Chondrocyte (in vitro differentiated cells): Measurements from ENCODE around the gene IFIT2. TPM values are rescaled to one million over a fixed set of nuclear protein-coding genes. Genes with fewer than 3 reads are reported as not detected.

Source experiments
- DNase-seq: peaks from one replicate; pipeline ENCODE4 v3.0.0; 2021; ENCODE audit warnings: mixed read lengths, low spot score
- H3K27ac Mint-ChIP-seq: one replicate; pipeline ENCODE4 v1.8.0; 2021; ENCODE audit warnings: mild to moderate bottlenecking, moderate library complexity, mixed read lengths; ENCODE audit not compliant: unreplicated experiment
- H3K27me3 Mint-ChIP-seq: 2 replicates; pipeline ENCODE4 v1.8.0; 2021; ENCODE audit warnings: low read depth, mixed read lengths
- H3K36me3 Mint-ChIP-seq: 2 replicates; pipeline ENCODE4 v1.8.0; 2021; ENCODE audit warnings: low read depth, mixed read lengths
- H3K4me1 Mint-ChIP-seq: 2 replicates; pipeline ENCODE4 v1.8.0; 2021; ENCODE audit warnings: low read depth, mild to moderate bottlenecking, mixed read lengths
- H3K4me3 Mint-ChIP-seq: one replicate; pipeline ENCODE4 v1.8.0; 2021; ENCODE audit warnings: mild to moderate bottlenecking, moderate library complexity, mixed read lengths; ENCODE audit not compliant: unreplicated experiment
- H3K9me3 Mint-ChIP-seq: 2 replicates; pipeline ENCODE4 v1.8.0; 2021; ENCODE audit warnings: low read depth, mixed read lengths
- CTCF ChIP-seq: fragments of 200-600 bp; sonication (generic); IDR thresholded peaks from 2 replicates; pipeline ENCODE4 v1.5.0; 2021; ENCODE audit warnings: antibody characterized with exemption, mild to moderate bottlenecking, moderate library complexity
- total RNA-seq: library from RNA; stranded (reverse); gene quantifications from 3 replicates; pipeline ENCODE4 v1.2.1, GENCODE V29; 2021

The IFIT2 gene
- total RNA-seq, 1 donor from 2014 or later, result 3.3 TPM

GRCh38 chr10:89351780-89352597, 50.1 kb downstream of the IFIT2 start:
- TF ChIP-seq CTCF, result no peak
- H3K36me3 Mint-ChIP-seq, result no peaks in the 10 kb centered on the region
- peak overlapping the region; percentile 56 for H3K4me3 Mint-ChIP-seq
- peak overlapping the region; percentile 99 for H3K27ac Mint-ChIP-seq
- peaks cover 4% of the 10 kb centered on the region for H3K9me3 Mint-ChIP-seq
- peaks cover 48% of the 10 kb centered on the region for H3K4me1 Mint-ChIP-seq
- H3K27me3 Mint-ChIP-seq, result no peaks in the 10 kb centered on the region
- DNase-seq, result no peak

- Mint-ChIP-seq H3K27ac (peak overlapping the region; percentile 99), H3K27me3 (no peaks in the 10 kb centered on the region), H3K4me3 (no peak overlapping the region), H3K36me3 (no peaks in the 10 kb centered on the region), H3K9me3 (peaks cover 4% of the 10 kb centered on the region), H3K4me1 (peaks cover 53% of the 10 kb centered on the region)
- DNase-seq, result no peak
- TF ChIP-seq CTCF, result no peak
Observed at GRCh38 chr10:89352802-89353201, 51.0 kb downstream of the IFIT2 start.

- TF ChIP-seq CTCF, result no peak
- H3K27ac Mint-ChIP-seq, result no peak overlapping the region
- no peak for DNase-seq
- no peaks in the 10 kb centered on the region for H3K27me3 Mint-ChIP-seq
- no peaks in the 10 kb centered on the region for H3K36me3 Mint-ChIP-seq
- peaks cover 4% of the 10 kb centered on the region for H3K9me3 Mint-ChIP-seq
- H3K4me3 Mint-ChIP-seq, result no peak overlapping the region
- peaks cover 41% of the 10 kb centered on the region for H3K4me1 Mint-ChIP-seq
Observed at GRCh38 chr10:89355394-89355931, 53.6 kb downstream of the IFIT2 start.

- peaks cover 4% of the 10 kb centered on the region for H3K9me3 Mint-ChIP-seq
- peaks cover 24% of the 10 kb centered on the region for H3K4me1 Mint-ChIP-seq
- H3K27ac Mint-ChIP-seq, result no peak overlapping the region
- H3K36me3 Mint-ChIP-seq, result no peaks in the 10 kb centered on the region
- DNase-seq, result no peak
- no peaks in the 10 kb centered on the region for H3K27me3 Mint-ChIP-seq
- H3K4me3 Mint-ChIP-seq, result no peak overlapping the region
- no peak for TF ChIP-seq CTCF
Observed at GRCh38 chr10:89357096-89357495, 55.2 kb downstream of the IFIT2 start.

- no peaks in the 10 kb centered on the region for H3K27me3 Mint-ChIP-seq
- no peak for TF ChIP-seq CTCF
- peaks cover 4% of the 10 kb centered on the region for H3K9me3 Mint-ChIP-seq
- no peak for DNase-seq
- peaks cover 16% of the 10 kb centered on the region for H3K4me1 Mint-ChIP-seq
- H3K36me3 Mint-ChIP-seq, result no peaks in the 10 kb centered on the region
- H3K27ac Mint-ChIP-seq, result no peak overlapping the region
- no peak overlapping the region for H3K4me3 Mint-ChIP-seq
Observed at GRCh38 chr10:89357975-89358374, 56.1 kb downstream of the IFIT2 start.

Other genes starting within 250 kb of the IFIT2 start
- gene CH25H, start 94.7 kb upstream of the IFIT2 start, total RNA-seq, result not detected in 3 replicates
- 35.8 to 52.5 TPM (median 44.1 TPM) in 3 replicates for gene LIPA, start 50.3 kb upstream of the IFIT2 start, total RNA-seq
- gene IFIT3, start 26.0 kb downstream of the IFIT2 start, total RNA-seq, result 6.0 to 7.4 TPM (median 6.9 TPM) in 3 replicates
- gene IFIT1B, start 76.0 kb downstream of the IFIT2 start, total RNA-seq, result not detected in 3 replicates
- 2.0 to 4.4 TPM (median 2.0 TPM) in 3 replicates for gene IFIT1, start 90.6 kb downstream of the IFIT2 start, total RNA-seq
- gene IFIT5, start 112.5 kb downstream of the IFIT2 start, total RNA-seq, result 12.8 to 13.7 TPM (median 13.0 TPM) in 3 replicates
- 2.6 to 5.2 TPM (median 2.8 TPM) in 3 replicates for gene SLC16A12, start 233.5 kb downstream of the IFIT2 start, total RNA-seq